Measurements from ENCODE around the gene LAMA3.

The LAMA3 gene

GRCh38 chr18:23938043-23938756, 248.9 kb downstream of the LAMA3 start:
- no peak for DNase-seq (ENCODE audit: low spot score)

- DNase-seq (ENCODE audit: low spot score): no peak
These were observed 249.7 kb downstream of the LAMA3 start for GRCh38 chr18:23938901-23939341.

DNA sequence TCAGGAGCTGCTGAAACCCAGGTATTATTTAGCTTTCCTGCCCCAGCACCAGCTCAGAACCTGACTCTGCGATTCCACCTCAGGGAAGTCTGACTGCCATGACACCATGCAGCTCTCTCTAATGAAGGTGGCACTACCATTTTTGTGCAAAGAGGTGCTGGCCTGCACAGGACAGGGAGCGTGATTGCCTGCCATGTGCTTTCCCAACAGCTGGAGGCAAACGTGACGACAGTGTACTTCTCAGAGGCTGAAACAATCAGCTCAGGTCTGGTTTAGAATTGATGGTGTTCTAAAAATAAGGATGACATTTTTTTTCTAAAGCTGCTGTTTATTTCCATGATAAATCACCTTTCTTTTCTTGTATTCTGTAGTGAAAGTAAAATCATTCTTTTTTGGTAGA, 250.1 kb downstream of the LAMA3 start:
- no peak for DNase-seq (ENCODE audit: low spot score)

DNA sequence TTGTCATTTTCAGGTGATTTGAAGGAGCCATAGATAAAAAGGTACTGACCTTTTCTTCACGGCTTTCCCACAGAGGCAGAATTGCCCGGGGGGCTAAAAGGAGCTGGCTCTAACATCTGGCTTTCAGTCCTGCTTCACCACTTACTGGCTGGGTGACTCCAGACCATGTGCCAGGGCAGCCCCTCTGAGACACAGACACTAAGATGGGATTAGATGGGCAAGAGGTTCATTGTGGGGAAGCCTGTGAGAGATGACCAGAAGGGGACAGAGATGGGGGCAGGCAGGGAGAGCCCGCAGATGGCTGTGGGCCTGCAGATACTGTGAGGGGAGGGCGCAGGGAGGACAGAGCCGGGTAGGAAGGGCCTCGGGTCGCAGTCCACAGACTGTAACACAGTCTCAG, 250.6 kb downstream of the LAMA3 start:
- DNase-seq (ENCODE audit: low spot score): no peak

- DNase-seq (ENCODE audit: low spot score): no peak
These were observed 252.5 kb downstream of the LAMA3 start for GRCh38 chr18:23941791-23942190.

GRCh38 chr18:23943104-23943503, 253.9 kb downstream of the LAMA3 start:
- no peak for DNase-seq (ENCODE audit: low spot score)

GRCh38 chr18:23943903-23944624, 254.8 kb downstream of the LAMA3 start:
- no peak for DNase-seq (ENCODE audit: low spot score)

- no peak for DNase-seq (ENCODE audit: low spot score)
These were observed 256.3 kb downstream of the LAMA3 start for GRCh38 chr18:23945416-23946079.

- no peak for DNase-seq (ENCODE audit: low spot score)
These were observed 260.6 kb downstream of the LAMA3 start for GRCh38 chr18:23949863-23950262.

DNA sequence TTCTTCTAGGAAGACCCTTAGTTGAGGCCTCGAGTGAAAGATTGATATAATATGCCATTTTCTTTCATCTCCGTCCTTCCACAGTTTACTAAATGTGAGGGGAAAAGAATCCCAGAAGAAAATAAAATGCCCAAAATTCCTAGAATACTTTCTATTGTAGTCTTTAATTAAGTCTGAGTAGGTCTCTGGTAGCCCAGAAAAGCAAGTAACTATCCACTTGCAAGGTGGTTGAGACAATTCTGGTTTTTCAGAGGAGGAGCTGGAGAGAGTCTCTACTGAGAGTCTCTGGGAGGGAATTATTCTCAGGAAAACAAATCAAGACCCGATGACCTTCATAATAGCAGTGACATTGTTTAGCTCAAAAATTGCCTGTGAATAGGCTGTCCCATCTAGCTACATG, 261.4 kb downstream of the LAMA3 start:
- DNase-seq (ENCODE audit: low spot score): no peak

DNA sequence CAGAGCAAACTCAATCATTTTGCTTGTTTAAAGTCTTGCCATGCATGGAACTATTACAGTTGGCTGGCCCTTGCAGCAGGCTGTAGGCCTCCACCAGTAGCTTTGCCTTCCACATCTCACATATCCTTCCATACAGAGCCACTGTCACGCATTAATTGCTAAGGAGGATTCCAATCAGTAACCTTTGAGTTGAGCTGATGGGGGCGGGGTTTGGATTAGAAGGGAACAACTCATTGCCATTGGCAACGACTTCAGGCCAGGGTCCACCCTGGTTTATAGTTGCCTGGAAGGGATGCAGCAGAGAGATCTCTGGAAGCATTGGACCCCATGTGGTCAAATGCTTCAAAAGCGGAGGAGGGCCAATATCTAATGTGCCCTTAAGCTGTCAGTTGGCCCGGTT, 262.0 kb downstream of the LAMA3 start:
- no peak for DNase-seq (ENCODE audit: low spot score)

DNA sequence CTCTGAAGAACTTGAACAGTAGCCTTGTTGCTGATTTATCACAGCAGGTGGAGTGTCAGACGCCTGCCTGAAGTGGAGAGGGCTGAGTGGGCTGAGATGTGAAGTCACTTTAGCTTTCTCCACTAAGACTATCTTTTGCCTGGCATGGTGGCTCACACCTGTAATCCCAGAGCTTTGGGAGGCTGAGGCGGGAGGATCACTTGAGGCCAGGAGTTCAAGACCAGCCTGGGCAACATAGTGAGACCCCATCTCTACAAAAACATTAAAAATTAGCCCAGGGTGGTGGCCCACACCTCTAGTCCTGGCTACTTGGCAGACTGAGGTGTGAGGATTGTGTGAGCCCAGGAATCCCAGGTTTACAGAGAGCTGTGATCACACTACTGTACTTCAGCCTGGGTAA, 264.7 kb downstream of the LAMA3 start:
- no peak for DNase-seq (ENCODE audit: low spot score)

GRCh38 chr18:23956483-23956882, 267.2 kb downstream of the LAMA3 start:
- no peak for DNase-seq (ENCODE audit: low spot score)

GRCh38 chr18:23958036-23958435, 268.8 kb downstream of the LAMA3 start:
- DNase-seq (ENCODE audit: low spot score): no peak

DNA sequence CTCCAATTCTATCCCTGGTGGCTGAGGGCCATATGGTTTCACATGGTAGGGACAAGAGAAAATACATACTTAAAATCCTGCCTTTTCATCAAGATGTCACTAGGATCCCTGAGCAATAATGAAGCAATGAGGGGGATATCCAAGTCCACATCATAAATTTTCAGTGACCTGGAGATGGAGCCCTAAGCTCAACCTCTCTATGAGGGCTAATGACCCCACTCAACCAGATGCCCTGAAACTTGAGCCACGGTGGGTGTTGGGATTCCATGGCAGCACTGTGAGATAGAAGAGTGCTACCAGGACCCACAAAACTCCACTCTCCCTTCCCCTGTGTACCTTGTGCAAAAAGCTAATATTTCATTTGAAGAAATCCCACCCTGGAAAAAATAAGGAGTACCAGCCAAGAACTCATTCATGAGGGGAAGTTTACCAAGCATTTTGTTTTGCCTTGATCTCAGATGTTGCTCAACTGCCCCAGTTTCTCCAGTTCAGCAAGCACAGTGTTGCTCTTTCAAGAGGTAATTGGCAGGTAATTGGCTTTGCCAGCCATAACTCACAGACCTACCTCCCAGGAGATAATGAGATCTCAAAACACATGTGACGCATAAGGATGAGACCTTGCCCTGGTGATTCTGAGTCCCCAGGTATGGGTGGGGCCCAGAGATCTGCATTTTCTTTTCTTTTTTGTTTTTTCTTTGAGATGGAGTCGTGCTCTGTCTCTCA, 274.4 kb downstream of the LAMA3 start:
- DNase-seq (ENCODE audit: low spot score): no peak

GRCh38 chr18:23964282-23965238, 275.3 kb downstream of the LAMA3 start:
- DNase-seq (ENCODE audit: low spot score): no peak

GRCh38 chr18:23966909-23967308, 277.7 kb downstream of the LAMA3 start:
- DNase-seq (ENCODE audit: low spot score): no peak

GRCh38 chr18:23967321-23968089, 278.3 kb downstream of the LAMA3 start:
- no peak for DNase-seq (ENCODE audit: low spot score)

DNA sequence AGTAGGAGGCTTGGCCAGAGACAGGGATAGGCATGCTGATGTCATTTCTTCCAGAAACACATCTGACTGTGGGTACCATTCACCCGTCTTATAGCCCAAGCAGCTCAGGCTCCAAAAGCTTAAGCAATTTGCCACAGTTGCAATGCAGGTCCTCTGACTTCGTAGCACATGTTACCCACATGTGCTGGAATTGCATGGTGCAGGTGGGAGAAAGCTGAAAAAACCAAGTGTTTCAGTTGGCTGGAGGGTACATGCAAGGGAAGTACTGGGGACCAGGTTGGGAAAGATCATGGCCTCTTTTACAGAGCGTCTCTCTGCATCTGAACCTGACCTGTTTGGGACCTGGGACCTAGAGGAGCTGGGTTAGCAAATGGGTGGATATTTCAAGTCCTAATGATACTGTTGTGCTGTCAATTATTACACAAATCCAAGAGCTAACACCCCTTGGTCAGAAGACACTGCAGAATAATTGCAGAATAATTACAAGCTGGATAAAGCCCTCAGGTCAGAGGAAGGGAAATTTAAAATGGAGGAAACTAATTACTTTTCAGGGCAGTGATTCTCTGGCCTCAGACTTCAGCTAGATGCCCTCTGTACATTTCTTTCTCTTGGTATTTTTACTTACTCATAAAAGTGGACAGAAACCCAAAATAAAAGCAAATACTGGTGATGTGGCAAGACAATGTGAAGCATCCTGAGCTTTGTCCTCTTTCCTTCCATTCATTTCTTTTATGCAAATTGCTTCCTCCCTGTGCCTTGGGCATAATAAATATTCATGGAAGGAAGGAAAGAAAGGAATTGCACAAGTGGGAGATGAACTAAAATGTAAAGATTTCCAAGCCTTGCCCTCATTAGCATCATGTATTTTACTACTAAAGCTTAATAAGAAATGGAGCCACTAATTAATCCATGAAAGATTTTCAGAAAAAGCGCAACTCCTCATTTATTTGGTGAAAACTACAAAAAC, 279.7 kb downstream of the LAMA3 start:
- DNase-seq (ENCODE audit: low spot score): no peak

Data from hematopoietic multipotent progenitor cell treated with erythropoietin and hydrocortisone succinate and interleukin-3 and kit ligand, for 15 days (in vitro differentiated cells).